T47D (cell line): ENCODE results near the gene UNC5C.

Experiments
- DNase-seq, 2 experiments: peaks; one replicate each; pipeline versions ENCODE4 v3.0.0 to v3.0.0-alpha.2; 2011 to 2012; ENCODE audit warnings: low read depth in 1 of 2, low spot score in 1 of 2
- JUND ChIP-seq: IDR thresholded peaks from 2 replicates; pipeline ENCODE4 v1.6.1; 2012; ENCODE audit warnings: low read depth
- in situ Hi-C: cut with HindIII; loops from 2 replicates; pipeline ENCODE4 v1.10.0; 2016; ENCODE audit warnings: low sequenced_read_pairs, low pct_unique_long_range_greater_than_20kb

UNC5C gene

DNA sequence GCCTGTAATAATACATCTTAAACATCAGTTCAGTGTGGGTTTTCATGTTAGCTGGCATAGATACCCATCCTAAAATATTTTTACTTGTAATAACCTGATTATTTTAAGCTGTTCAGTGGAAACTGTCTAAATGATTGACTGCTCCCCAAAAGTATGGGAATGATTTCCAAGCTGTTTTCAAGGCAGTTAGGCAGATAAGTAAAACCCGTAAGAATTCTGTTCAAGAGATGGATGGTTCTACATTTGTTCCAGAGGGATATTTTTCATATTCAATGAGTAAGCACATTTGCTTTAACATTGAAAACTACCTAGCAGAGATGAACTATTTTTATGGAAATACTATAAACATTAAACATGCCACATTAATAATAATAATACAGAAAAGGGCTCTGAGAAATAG, 161.1 kb downstream of the UNC5C start:
- TF ChIP-seq JUND = no peak
- DNase-seq = no peak
- in situ Hi-C loops = no loop called here

GRCh38 chr4:95386410-95386809, 162.4 kb downstream of the UNC5C start:
- TF ChIP-seq JUND = no peak
- in situ Hi-C loops = no loop called here
- DNase-seq = no peak

GRCh38 chr4:95381843-95382580, 166.8 kb downstream of the UNC5C start:
- in situ Hi-C loops = no loop called here
- no peak for TF ChIP-seq JUND
- no peak for DNase-seq

DNA sequence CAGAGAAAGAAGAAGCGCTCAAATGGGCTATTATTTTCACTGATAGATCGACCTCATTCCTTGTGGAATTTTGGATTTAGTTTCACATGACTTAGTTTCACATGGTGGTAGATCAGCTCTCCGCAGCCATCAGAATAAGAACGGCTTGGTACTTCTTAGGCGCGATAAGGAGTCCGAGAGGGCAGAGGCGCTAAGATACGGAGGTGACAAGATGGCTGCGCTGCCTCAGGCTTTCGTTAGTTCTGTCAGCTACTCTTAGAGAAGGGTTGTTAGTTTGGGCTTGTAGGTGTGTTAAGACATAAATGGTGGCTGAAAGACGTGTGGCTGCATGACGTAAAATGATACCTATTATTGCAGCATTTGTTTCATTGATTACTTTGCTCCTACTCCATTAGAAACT, 169.1 kb downstream of the UNC5C start:
- in situ Hi-C loops = no loop called here
- DNase-seq = no peak
- no peak for TF ChIP-seq JUND

GRCh38 chr4:95377366-95377900, 171.3 kb downstream of the UNC5C start:
- no peak for DNase-seq
- in situ Hi-C loops = no loop called here
- no peak for TF ChIP-seq JUND

DNA sequence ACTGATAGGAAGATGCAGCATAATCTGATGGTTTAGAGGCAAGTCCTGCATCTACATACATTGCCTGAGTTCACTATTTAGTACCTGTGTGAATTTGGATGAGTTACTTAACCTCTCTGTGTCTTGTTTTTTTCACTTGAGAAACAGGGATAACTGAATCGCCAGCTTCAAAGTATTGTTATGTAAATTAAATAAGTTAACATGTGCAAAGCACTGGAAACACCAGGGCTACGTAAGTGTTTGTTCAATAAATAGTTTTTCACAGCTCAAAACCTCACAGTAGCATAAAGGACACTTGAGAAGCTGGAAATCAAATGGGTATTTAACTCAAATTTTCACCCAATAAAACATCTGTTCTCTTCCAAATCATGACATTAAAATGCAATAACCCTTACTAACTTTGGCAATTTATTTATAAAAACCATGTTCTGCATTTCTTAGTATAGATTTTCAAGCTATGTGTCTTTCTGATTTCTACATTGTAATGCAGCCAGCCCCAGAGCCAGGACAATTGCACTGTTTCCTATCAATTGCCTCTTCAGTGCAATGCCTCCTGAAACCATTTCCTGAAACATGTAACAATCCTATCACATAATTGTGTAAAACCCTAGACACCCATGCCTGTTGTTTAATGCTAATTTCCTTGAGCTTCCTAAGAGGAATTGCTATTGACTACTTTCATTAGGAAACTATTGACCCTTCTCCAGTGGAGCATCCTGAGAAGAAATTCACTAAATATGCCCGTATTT, 177.1 kb downstream of the UNC5C start:
- DNase-seq = no peak
- in situ Hi-C loops = no loop called here
- TF ChIP-seq JUND = no peak

DNA sequence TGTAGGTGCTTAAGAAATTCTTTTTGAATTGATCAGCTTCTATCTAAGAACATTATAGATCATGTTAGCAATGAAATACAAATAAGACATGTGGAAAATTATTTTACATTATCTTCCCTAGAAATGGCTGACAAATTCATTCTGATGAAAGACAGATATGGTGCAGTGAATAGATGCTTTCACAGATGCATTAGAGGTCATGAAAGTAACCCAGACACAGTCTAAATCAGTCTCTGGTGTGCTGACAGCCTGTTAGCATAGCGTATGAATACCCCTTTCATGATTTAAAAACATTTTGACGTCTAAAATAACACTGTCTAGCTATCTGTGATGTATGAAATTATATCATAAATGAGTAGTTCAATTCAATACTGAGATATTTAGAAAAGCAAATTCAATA, 180.9 kb downstream of the UNC5C start:
- no peak for DNase-seq
- in situ Hi-C loops = no loop called here
- TF ChIP-seq JUND = no peak

DNA sequence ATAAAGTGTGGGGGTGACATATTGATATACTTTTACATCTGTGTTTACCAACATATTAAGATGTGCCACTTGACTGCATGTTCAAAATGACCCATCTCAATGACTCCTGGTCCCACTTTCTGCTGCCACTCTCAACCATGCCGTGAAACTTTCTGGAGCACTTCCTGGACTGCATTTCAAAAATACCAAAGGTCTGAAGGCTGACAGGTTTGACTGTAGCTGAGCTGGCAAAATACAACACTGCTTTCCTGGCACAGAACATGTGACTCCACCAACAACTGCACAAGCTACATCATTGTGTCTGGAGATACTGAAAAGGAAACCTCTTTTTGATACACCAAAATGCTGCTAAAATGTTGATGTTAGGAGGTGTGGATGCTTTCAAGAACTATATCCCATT, 184.8 kb downstream of the UNC5C start:
- no peak for TF ChIP-seq JUND
- in situ Hi-C loops = no loop called here

DNA sequence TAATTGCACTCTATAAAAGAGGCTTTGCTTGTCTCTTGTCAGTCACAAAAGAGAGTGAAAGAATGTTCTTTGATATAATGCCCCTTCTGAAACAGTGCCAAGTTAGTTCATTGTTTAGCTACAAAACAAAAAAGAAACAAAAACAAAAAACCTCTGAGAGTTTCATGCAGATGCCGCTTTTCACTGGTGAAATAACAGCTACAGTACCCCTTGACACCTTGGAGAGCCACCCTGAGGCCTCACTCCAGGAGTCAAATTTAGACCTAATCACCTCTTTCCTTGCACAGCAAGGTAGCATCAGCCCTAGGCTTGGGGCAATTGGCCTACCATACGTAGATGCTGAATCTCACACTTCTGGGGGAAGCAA, 185.2 kb downstream of the UNC5C start:
- TF ChIP-seq JUND = no peak
- in situ Hi-C loops = no loop called here
- DNase-seq = no peak

More for the DNA sequence above, 184.8 kb downstream of the UNC5C start:
- peak in 1 of 2 experiments; percentile 6 for DNase-seq

- peak in 1 of 2 experiments; percentile 19 for DNase-seq
- TF ChIP-seq JUND = no peak
- in situ Hi-C loops = no loop called here
Measured at GRCh38 chr4:95362906-95363558, 185.7 kb downstream of the UNC5C start.

GRCh38 chr4:95362066-95362465, 186.7 kb downstream of the UNC5C start:
- in situ Hi-C loops = no loop called here
- no peak for DNase-seq
- no peak for TF ChIP-seq JUND

GRCh38 chr4:95361696-95361965, 187.1 kb downstream of the UNC5C start:
- no peak for TF ChIP-seq JUND
- in situ Hi-C loops = no loop called here
- DNase-seq = no peak
